Endodermal cell (in vitro differentiated cells): ENCODE data around the gene ATP5IF1. TPM values are rescaled to one million over a fixed set of nuclear protein-coding genes. Genes with fewer than 3 reads are reported as not detected.

Experiments used
- DNase-seq: peaks from one replicate; pipeline ENCODE4 v3.0.0-alpha.2; 2017
- H3K27ac ChIP-seq: 2 replicates; pipeline ENCODE4 v1.5.1; 2013; ENCODE audit warnings: mild to moderate bottlenecking, low read depth, low read length, moderate library complexity
- H3K27me3 ChIP-seq: 2 replicates; pipeline ENCODE4 v1.6.1; 2013; ENCODE audit warnings: mild to moderate bottlenecking, low read length, moderate library complexity; ENCODE audit not compliant: insufficient read depth, control insufficient read depth, poor library complexity, severe bottlenecking
- H3K36me3 ChIP-seq: 2 replicates; pipeline ENCODE4 v1.7.0; 2013; ENCODE audit warnings: mild to moderate bottlenecking, low read length, moderate library complexity; ENCODE audit not compliant: control insufficient read depth, insufficient read depth
- H3K4me1 ChIP-seq: one replicate; pipeline ENCODE4 v1.7.0; 2013; ENCODE audit warnings: low read length; ENCODE audit not compliant: control insufficient read depth, insufficient read depth
- H3K4me3 ChIP-seq: 2 replicates; pipeline ENCODE4 v1.5.1; 2013; ENCODE audit warnings: mild to moderate bottlenecking, low read length, moderate library complexity
- H3K9ac ChIP-seq: 2 replicates; pipeline ENCODE4 v1.6.1; 2013; ENCODE audit warnings: mild to moderate bottlenecking, low read length, moderate library complexity; ENCODE audit not compliant: poor library complexity, severe bottlenecking; ENCODE audit errors: extremely low read depth
- H3K9me3 ChIP-seq: 2 replicates; pipeline ENCODE4 v1.6.1; 2013; ENCODE audit warnings: mild to moderate bottlenecking, low read length, moderate library complexity; ENCODE audit not compliant: control insufficient read depth
- H3K27ac Mint-ChIP-seq: 2 replicates; pipeline ENCODE4 v1.8.0; 2020; ENCODE audit warnings: mixed read lengths
- H3K27me3 Mint-ChIP-seq: 2 replicates; pipeline ENCODE4 v1.8.0; 2021; ENCODE audit warnings: mild to moderate bottlenecking, mixed read lengths; ENCODE audit not compliant: insufficient read depth
- H3K36me3 Mint-ChIP-seq: 2 replicates; pipeline ENCODE4 v1.8.0; 2020; ENCODE audit warnings: low read depth, mixed read lengths
- H3K4me1 Mint-ChIP-seq: 2 replicates; pipeline ENCODE4 v1.8.0; 2020; ENCODE audit warnings: mixed read lengths
- H3K4me3 Mint-ChIP-seq: 2 replicates; pipeline ENCODE4 v1.8.0; 2020; ENCODE audit warnings: mild to moderate bottlenecking, moderate library complexity, mixed read lengths
- H3K9me3 Mint-ChIP-seq: 2 replicates; pipeline ENCODE4 v1.8.0; 2020; ENCODE audit warnings: mild to moderate bottlenecking, mixed read lengths
- CTCF ChIP-seq: fragments of 200-600 bp; sonication (generic); conservative IDR thresholded peaks from 2 replicates; pipeline ENCODE4 v1.5.0; 2021; ENCODE audit warnings: antibody characterized with exemption, mild to moderate bottlenecking
- WGBS, 2 experiments: methylation state at CpG; one replicate each; pipeline versions ENCODE4 v1.1.5 to v1.1.7; 2013; ENCODE audit warnings: missing lambda C conversion rate in 2 of 2, mixed read lengths in 1 of 2; ENCODE audit not compliant: insufficient coverage in 1 of 2, insufficient read length in 1 of 2; 5-methylcytosine and 5-hydroxymethylcytosine counted together
- total RNA-seq, 2 donors: library from RNA; stranded (reverse); fragmentation: NEBNext Ultra II Directional in 1 of 2; extraction: Animal tissue kit (Norgen Biotek cat#: 25700) in 1 of 2; gene quantifications; 2 replicates in 1 of 2; 3 replicates in 1 of 2; pipeline ENCODE4 v1.2.1, GENCODE V29; 2021

Gene ATP5IF1
- total RNA-seq, 2 donors from 2014 or later, result 182 to 222 TPM

- peak; percentile 100 for DNase-seq
- H3K4me3 Mint-ChIP-seq, result peak within 1 kb of the TSS; percentile 71
- no peak for TF ChIP-seq CTCF
- no peaks in the 10 kb centered on the region for H3K27me3 ChIP-seq
- H3K27ac Mint-ChIP-seq, result no peak within 1 kb of the TSS
- H3K27ac ChIP-seq, result peak within 1 kb of the TSS; percentile 89
- no peaks in the 10 kb centered on the region for H3K4me1 ChIP-seq
- H3K9me3 ChIP-seq, result no peaks in the 10 kb centered on the region
- peak within 1 kb of the TSS; percentile 87 for H3K4me3 ChIP-seq
- H3K9ac ChIP-seq, result peak within 1 kb of the TSS; percentile 90
- H3K27me3 Mint-ChIP-seq, result peaks cover under 1% of the 10 kb centered on the region
- no peaks in the 10 kb centered on the region for H3K36me3 ChIP-seq
- peaks cover 21% of the 10 kb centered on the region for H3K4me1 Mint-ChIP-seq
- H3K9me3 Mint-ChIP-seq, result no peaks in the 10 kb centered on the region
- H3K36me3 Mint-ChIP-seq, result no peaks in the 10 kb centered on the region
- 0% methylated on average over 23 to 76 of the region's 76 CpGs for WGBS, 2 experiments
Observed at GRCh38 chr1:28259252-28259933, 23.5 kb downstream of the ATP5IF1 start, which contains the start of gene SESN2. SESN2 (plus strand) TSS chr1:28259518; CDS start chr1:28259848, 330 bp downstream.

- no peaks in the 10 kb centered on the region for H3K36me3 ChIP-seq
- 0 to 7% methylated on average over 8 to 60 of the region's 66 CpGs for WGBS, 2 experiments
- H3K9me3 ChIP-seq, result no peaks in the 10 kb centered on the region
- peak; percentile 95 for DNase-seq
- no peaks in the 10 kb centered on the region for H3K27me3 ChIP-seq
- Mint-ChIP-seq H3K4me1 (peaks cover 27% of the 10 kb centered on the region), H3K27ac (peak overlapping the region; percentile 85), H3K36me3 (no peaks in the 10 kb centered on the region), H3K9me3 (no peaks in the 10 kb centered on the region), H3K27me3 (no peaks in the 10 kb centered on the region), H3K4me3 (peak overlapping the region; percentile 71)
- no peaks in the 10 kb centered on the region for H3K4me1 ChIP-seq
- peak overlapping the region; percentile 89 for H3K27ac ChIP-seq
- peak overlapping the region; percentile 87 for H3K4me3 ChIP-seq
- H3K9ac ChIP-seq, result peak overlapping the region; percentile 90
- no peak for TF ChIP-seq CTCF
Observed at GRCh38 chr1:28259934-28260802, 24.2 kb downstream of the ATP5IF1 start.

- Histone ChIP-seq H3K4me3 (peak overlapping the region; percentile 87), H3K9me3 (no peaks in the 10 kb centered on the region), H3K4me1 (no peaks in the 10 kb centered on the region), H3K36me3 (no peaks in the 10 kb centered on the region), H3K27me3 (no peaks in the 10 kb centered on the region), H3K27ac (no peak overlapping the region), H3K9ac (peak overlapping the region; percentile 90)
- WGBS, 2 experiments, result 47 to 50% methylated on average over 5 to 7 of the region's 7 CpGs
- no peaks in the 10 kb centered on the region for H3K27me3 Mint-ChIP-seq
- no peak for DNase-seq
- peak overlapping the region; percentile 85 for H3K27ac Mint-ChIP-seq
- no peak for TF ChIP-seq CTCF
- peak overlapping the region; percentile 71 for H3K4me3 Mint-ChIP-seq
- no peaks in the 10 kb centered on the region for H3K9me3 Mint-ChIP-seq
- no peaks in the 10 kb centered on the region for H3K36me3 Mint-ChIP-seq
- H3K4me1 Mint-ChIP-seq, result peaks cover 32% of the 10 kb centered on the region
Observed at GRCh38 chr1:28260803-28261174, 24.9 kb downstream of the ATP5IF1 start.
